IMR-90 (cell line): ENCODE measurements around the gene CHN1. TPM values are rescaled to one million over a fixed set of nuclear protein-coding genes. Genes with fewer than 3 reads are reported as not detected.
A peak's percentile ranks its signal among the peaks of the same experiment; 100 is the strongest.

Experiments
- ATAC-seq: fragments of 200-7000 bp; cut with Tn5 transposase; 2 replicates; pipeline ENCODE4 v1.9.1; 2020; ENCODE audit warnings: low read depth, mild to moderate bottlenecking, moderate library complexity
- BruUV-seq: library from RNA; stranded (reverse); fragments of 400-500 nt; replicated peaks from 2 replicates; lab custom pipeline; 2021; lab: Mats Ljungman, UMichigan
- CTCF ChIA-PET: fragments of 300-600 bp; formaldehyde crosslinking; extraction: SDS; loops from one replicate; lab custom pipeline; 2021; ENCODE audit warnings: antibody characterized with exemption; lab: Yijun Ruan, JAX
- POLR2A ChIA-PET: fragments of 300-600 bp; sonication (Branson Sonifier 250); formaldehyde crosslinking; loops from one replicate; lab custom pipeline; 2022; ENCODE audit warnings: antibody characterized with exemption; ENCODE audit not compliant: unreplicated experiment; lab: Charles Lee
- DNase-seq: peaks from one replicate; pipeline ENCODE4 v3.0.0; 2013
- H2AFZ ChIP-seq: replicated peaks from 2 replicates; pipeline ENCODE3; 2013; ENCODE audit warnings: low read length, mild to moderate bottlenecking; ENCODE audit not compliant: poor library complexity
- H2AK5ac ChIP-seq: 2 replicates; pipeline ENCODE4 v1.6.1; 2013; ENCODE audit warnings: low read depth, low read length, inconsistent platforms
- H2AK9ac ChIP-seq: replicated peaks from 2 replicates; pipeline ENCODE3; 2013; ENCODE audit warnings: mild to moderate bottlenecking, low read depth, low read length, moderate library complexity; ENCODE audit not compliant: poor library complexity
- H2BK120ac ChIP-seq: 2 replicates; pipeline ENCODE4 v1.6.1; 2013; ENCODE audit warnings: low read depth, low read length, inconsistent platforms
- H2BK15ac ChIP-seq: 3 replicates; pipeline ENCODE4 v1.6.1; 2013; ENCODE audit warnings: low read depth, low read length, inconsistent platforms
- H2BK20ac ChIP-seq: 2 replicates; pipeline ENCODE4 v1.6.1; 2013; ENCODE audit warnings: low read depth, mild to moderate bottlenecking, inconsistent platforms, low read length, moderate library complexity
- H2BK5ac ChIP-seq: 2 replicates; pipeline ENCODE4 v1.6.1; 2013; ENCODE audit warnings: mild to moderate bottlenecking, low read depth, low read length, inconsistent platforms; ENCODE audit not compliant: poor library complexity, severe bottlenecking
- H3K14ac ChIP-seq: replicated peaks from 2 replicates; pipeline ENCODE4 v1.6.1; 2013; ENCODE audit warnings: low read depth, low read length, inconsistent platforms
- H3K18ac ChIP-seq: 2 replicates; pipeline ENCODE4 v1.6.1; 2013; ENCODE audit warnings: low read depth, low read length, control low read depth
- H3K23ac ChIP-seq: 2 replicates; pipeline ENCODE4 v1.6.1; 2013; ENCODE audit warnings: low read depth, low read length, inconsistent platforms
- H3K27ac ChIP-seq: 2 replicates; pipeline ENCODE4 v1.5.1; 2013; ENCODE audit warnings: mild to moderate bottlenecking, control low read depth, low read length; ENCODE audit not compliant: insufficient read depth
- H3K27me3 ChIP-seq: 2 replicates; pipeline ENCODE4 v1.6.1; 2013; ENCODE audit warnings: low read length; ENCODE audit not compliant: control insufficient read depth, insufficient read depth
- H3K36me3 ChIP-seq: 2 replicates; pipeline ENCODE4 v1.6.1; 2013; ENCODE audit warnings: low read length, mixed read lengths; ENCODE audit not compliant: control insufficient read depth, insufficient read depth
- H3K4ac ChIP-seq: 2 replicates; pipeline ENCODE4 v1.6.1; 2013; ENCODE audit warnings: low read depth, low read length, inconsistent platforms
- H3K4me1 ChIP-seq: 2 replicates; pipeline ENCODE4 v1.6.1; 2013; ENCODE audit warnings: low read length, mixed read lengths; ENCODE audit not compliant: control insufficient read depth, insufficient read depth
- H3K4me2 ChIP-seq: 2 replicates; pipeline ENCODE4 v1.6.1; 2013; ENCODE audit warnings: low read depth, mild to moderate bottlenecking, control low read depth, low read length, moderate library complexity
- H3K4me3 ChIP-seq: 2 replicates; pipeline ENCODE4 v1.5.1; 2013; ENCODE audit warnings: low read depth, mild to moderate bottlenecking, control low read depth, low read length, moderate library complexity; ENCODE audit not compliant: insufficient read depth
- H3K56ac ChIP-seq: 2 replicates; pipeline ENCODE4 v1.6.1; 2013; ENCODE audit warnings: low read length, inconsistent platforms; ENCODE audit not compliant: insufficient read depth; ENCODE audit errors: extremely low read depth
- H3K79me1 ChIP-seq, 2 experiments: 2 replicates each; pipeline ENCODE4 v1.6.1; 2013; ENCODE audit warnings: low read length in 2 of 2, inconsistent platforms in 1 of 2, low read depth in 1 of 2
- H3K9ac ChIP-seq: 2 replicates; pipeline ENCODE4 v1.6.1; 2013; ENCODE audit warnings: low read depth, low read length, control low read depth
- H3K9me1 ChIP-seq: 2 replicates; pipeline ENCODE4 v1.6.1; 2013; ENCODE audit warnings: low read length, inconsistent platforms; ENCODE audit not compliant: insufficient read depth
- H3K9me3 ChIP-seq: 2 replicates; pipeline ENCODE4 v1.6.1; 2013; ENCODE audit warnings: low read length; ENCODE audit not compliant: control insufficient read depth, insufficient read depth
- H4K20me1 ChIP-seq: 2 replicates; pipeline ENCODE4 v1.6.1; 2013; ENCODE audit warnings: low read length, inconsistent platforms; ENCODE audit not compliant: insufficient read depth
- H4K5ac ChIP-seq: 2 replicates; pipeline ENCODE4 v1.6.1; 2013; ENCODE audit warnings: mild to moderate bottlenecking, low read depth, low read length, control low read depth
- H4K8ac ChIP-seq, 2 experiments: 2 replicates each; pipeline ENCODE4 v1.6.1; 2013; ENCODE audit warnings: low read depth in 2 of 2, low read length in 2 of 2, control low read depth in 1 of 2, inconsistent platforms in 1 of 2
- H4K91ac ChIP-seq: 2 replicates; pipeline ENCODE4 v1.6.1; 2013; ENCODE audit warnings: low read depth, low read length, inconsistent platforms; ENCODE audit not compliant: insufficient read depth
- CEBPB ChIP-seq: IDR thresholded peaks from 2 replicates; pipeline ENCODE4 v1.6.1; 2012; ENCODE audit warnings: low read depth, low read length, improper control_type of control experiment
- FOS ChIP-seq: fragments of 150-350 bp; IDR thresholded peaks from 2 replicates; pipeline ENCODE4 v1.6.1; 2016; ENCODE audit warnings: low read depth, low read length
- MAFK ChIP-seq: IDR thresholded peaks from 2 replicates; pipeline ENCODE4 v1.6.1; 2012; ENCODE audit warnings: low read depth, low read length, improper control_type of control experiment
- MAZ ChIP-seq: IDR thresholded peaks from 2 replicates; pipeline ENCODE4 v1.6.1; 2012; ENCODE audit warnings: low read depth, mild to moderate bottlenecking, low read length, improper control_type of control experiment, moderate library complexity, borderline replicate concordance
- POLR2A ChIP-seq: IDR thresholded peaks from 2 replicates; pipeline ENCODE4 v1.6.1; 2012; ENCODE audit warnings: mild to moderate bottlenecking, low read depth, low read length
- RFX5 ChIP-seq: IDR thresholded peaks from 2 replicates; pipeline ENCODE4 v1.8.0; 2012; ENCODE audit warnings: low read depth, mild to moderate bottlenecking, low read length, moderate library complexity
- WGBS, 2 experiments: methylation state at CpG; one replicate each; pipeline versions ENCODE4 v1.1.5 to v1.1.7; 2013; ENCODE audit warnings: missing lambda C conversion rate in 2 of 2; ENCODE audit not compliant: insufficient read length in 1 of 2; ENCODE audit errors: extremely low coverage in 2 of 2; 5-methylcytosine and 5-hydroxymethylcytosine counted together
- dilution Hi-C: fragments of 300-500 bp; cut with HindIII; formaldehyde crosslinking; loops from one replicate; pipeline ENCODE4 v1.14.3; 2018; ENCODE audit warnings: low sequenced_read_pairs; ENCODE audit not compliant: unreplicated experiment
- in situ Hi-C: fragments of 300-500 bp; cut with MboI; formaldehyde crosslinking; loops from 3 replicates; pipeline ENCODE4 v1.14.3; 2019; ENCODE audit warnings: low sequenced_read_pairs, inconsistent platforms, mixed read lengths
- intact Hi-C: fragments of 100-400 bp; cut with micrococcal nuclease; formaldehyde crosslinking; loops from 2 replicates; pipeline ENCODE4 v1.10.0; 2022
- polyA plus RNA-seq, 3 experiments: library from polyadenylated mRNA; depleted of rRNA; stranded (reverse); fragments of >200 nt; gene quantifications; 2 replicates each; pipeline ENCODE4 v1.2.3, GENCODE V29; 2012; ENCODE audit warnings: low replicate concordance in 1 of 3
- total RNA-seq: library from RNA; depleted of rRNA; stranded (reverse); fragments of >200 nt; gene quantifications from 2 replicates; pipeline ENCODE4 v1.2.3, GENCODE V29; 2012

Gene CHN1
- total and polyA plus RNA-seq, 2 of the 4 experiments (the other 2 are of a cell fraction) = 58.4 to 66.9 TPM

DNA sequence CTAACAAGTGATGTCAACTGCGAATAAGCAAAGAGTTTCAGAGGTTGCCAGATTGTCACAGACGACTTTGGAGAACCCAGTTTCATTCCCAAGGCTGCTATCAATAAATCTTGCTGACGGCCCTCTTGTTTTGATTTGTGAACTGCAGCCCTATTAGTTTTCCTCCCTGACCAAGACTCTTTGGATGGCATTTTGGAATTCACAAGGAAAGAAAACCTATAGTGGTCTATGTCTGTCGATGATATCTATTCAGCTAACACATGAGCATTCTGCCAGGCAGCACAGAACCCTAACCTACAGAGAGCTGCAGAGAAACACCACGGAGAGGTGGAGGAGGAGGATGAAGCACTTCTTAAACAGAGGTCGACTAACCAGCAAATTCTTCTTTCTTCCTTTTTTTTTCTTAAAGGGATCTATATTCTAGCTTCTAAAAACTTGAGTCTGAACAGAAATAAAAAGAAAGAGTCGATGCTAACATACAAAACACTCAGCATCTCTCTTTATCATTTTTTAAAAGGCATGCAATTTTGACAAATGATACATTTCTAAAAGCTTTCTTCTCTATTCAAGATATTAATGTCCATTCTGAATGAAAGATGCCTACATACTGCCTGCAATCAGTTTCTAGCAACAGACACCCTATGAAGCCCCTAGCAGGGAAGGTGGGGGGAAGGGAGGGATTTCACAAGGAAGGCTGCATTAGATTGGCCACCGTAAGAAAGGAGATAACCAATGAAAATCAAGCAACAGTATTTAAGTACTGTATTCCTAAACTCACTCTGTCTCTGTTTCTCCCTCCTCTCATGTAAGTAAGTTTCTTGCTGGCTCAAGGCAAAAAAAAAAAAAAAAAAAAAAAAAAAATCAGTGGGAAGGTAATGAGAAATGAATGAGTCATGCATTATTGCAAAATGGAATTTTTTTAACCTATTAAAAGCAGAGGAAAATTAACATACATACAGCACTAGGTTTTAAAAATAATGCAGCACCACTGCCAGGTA lies 157.9 kb downstream of the CHN1 start:
- Histone ChIP-seq H4K91ac (peak overlapping the region; percentile 62; the same call in 1 of the 2 replicates), H3K27ac (peak overlapping the region; percentile 75; the same call in 1 of the 2 replicates), H4K5ac (peak overlapping the region; percentile 14; the same call in 1 of the 2 replicates), H2AK5ac (peak overlapping the region; percentile 6; the same call in 1 of the 2 replicates), H2BK15ac (peak overlapping the region; percentile 69; the same call in 1 of the 3 replicates), H3K36me3 (no peaks in the 10 kb centered on the region), H3K14ac (peak overlapping the region; percentile 8), H3K56ac (peak overlapping the region; percentile 84; the same call in 1 of the 2 replicates), H3K9me1 (0 out of 2 replicates have a peak, but pooled peaks cover 3% of the 10 kb centered on the region), H4K20me1 (no peaks in the 10 kb centered on the region), H3K4me2 (peak overlapping the region; percentile 83), H2BK5ac (peak overlapping the region; percentile 89), H2AFZ (peak overlapping the region; percentile 58), H2AK9ac (no peak overlapping the region), H3K9me3 (no peaks in the 10 kb centered on the region), H3K79me1 (peaks cover 0 to 18% of the 10 kb centered on the region in 2 experiments; a peak in 3 of 4 replicates), H3K4ac (peak overlapping the region; percentile 12), H2BK20ac (peak overlapping the region; percentile 7; the same call in 1 of the 2 replicates), H4K8ac (peak overlapping the region; percentile 23 to 29; a peak in 2 of 4 replicates), H2BK120ac (peak overlapping the region; percentile 6), H3K27me3 (no peaks in the 10 kb centered on the region), H3K9ac (peak overlapping the region; percentile 88), H3K4me1 (peaks cover 3% of the 10 kb centered on the region; the same call in 1 of the 2 replicates), H3K23ac (peak overlapping the region; percentile 8), H3K18ac (peak overlapping the region; percentile 33; the same call in 1 of the 2 replicates), H3K4me3 (peak overlapping the region; percentile 65)
- 0% methylated on average over 1 of the region's 8 CpGs; no CpG with 5 or more reads in 1 of the 2 experiments for WGBS, 2 experiments
- TSS peak; percentile 98 for BruUV-seq
- dilution Hi-C loops (no loop called here), in situ Hi-C loops (no loop called here), intact Hi-C loops (loop anchor here (1.0 to 5.0 kb wide), 5 partner anchors 40 to 145 kb away; no protein-coding TSS in a partner anchor)
- peak; percentile 97 for DNase-seq
- ChIA-PET POLR2A (interaction anchor here (0.6 kb wide), 1 partner anchor 31 kb away, joined by 5 read pairs; no protein-coding TSS in a partner anchor), CTCF (no interaction called here)
- peak; percentile 96 for ATAC-seq
- TF ChIP-seq CEBPB (peak; percentile 85), RFX5 (no peak), MAZ (peak; percentile 12; the same call in 1 of the 2 replicates), FOS (peak; percentile 74; the same call in 1 of the 2 replicates), MAFK (0 out of 2 replicates have a peak, but pooled peaks have one; percentile 3), POLR2A (peak; percentile 37; the same call in 1 of the 2 replicates)
